NCI-H748 (cell line): Measurements from ENCODE around the gene CLCN2.
A peak's percentile ranks its signal among the peaks of the same experiment; 100 is the strongest.

ENCODE experiments used
- DNase-seq: peaks from one replicate; lab custom pipeline; 2025; ENCODE audit not compliant: unreplicated experiment; lab: John Stamatoyannopoulos, UW

Gene CLCN2

GRCh38 chr3:184300378-184300720, 61.1 kb downstream of the CLCN2 start:
- DNase-seq: no peak

- DNase-seq: no peak
Observed at GRCh38 chr3:184299488-184300377, 61.7 kb downstream of the CLCN2 start.

- peak; percentile 94 for DNase-seq
Observed at GRCh38 chr3:184298759-184299487, 62.5 kb downstream of the CLCN2 start, which contains the start of gene PSMD2. Gene PSMD2, plus strand, starts transcription at chr3:184299241. Its CDS starts 26 bp downstream, at chr3:184299267.

GRCh38 chr3:184296616-184297015, 64.8 kb downstream of the CLCN2 start:
- no peak for DNase-seq
